ENCODE data around the gene GLYATL3.

GLYATL3 gene

GRCh38 chr6:49514571-49515484 is 15.1 kb downstream of the GLYATL3 start:
- no peak for DNase-seq

DNA sequence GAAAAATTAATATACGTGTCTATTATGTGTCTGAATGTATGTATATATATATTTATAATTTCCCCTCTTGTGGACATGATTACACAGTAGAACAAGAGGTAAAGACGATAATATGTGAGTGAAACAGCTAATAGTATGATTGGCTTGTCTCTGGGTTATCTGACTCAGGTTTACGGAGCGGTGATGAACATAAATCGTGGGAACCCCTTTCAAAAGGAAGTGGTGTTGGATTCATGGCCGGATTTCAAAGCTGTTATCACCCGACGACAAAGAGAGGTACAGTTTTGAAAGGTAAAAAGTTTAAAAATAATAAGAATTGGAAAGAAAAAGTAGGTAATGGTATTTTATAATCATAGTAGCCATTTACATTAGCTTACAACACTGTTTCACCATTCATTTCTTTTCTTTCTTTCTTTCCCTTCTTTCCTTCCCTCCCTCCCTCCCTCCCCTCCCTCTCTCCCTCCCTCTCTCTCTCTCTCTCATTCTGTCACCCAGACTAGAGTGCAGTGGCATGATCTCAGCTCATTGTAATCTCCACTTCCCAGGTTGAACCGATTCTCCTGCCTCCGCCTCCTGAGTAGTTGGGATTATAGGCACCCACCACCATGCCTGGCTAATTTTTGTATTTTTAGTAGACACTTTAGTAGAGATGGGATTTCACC is 15.9 kb downstream of the GLYATL3 start:
- DNase-seq, result no peak

DNA sequence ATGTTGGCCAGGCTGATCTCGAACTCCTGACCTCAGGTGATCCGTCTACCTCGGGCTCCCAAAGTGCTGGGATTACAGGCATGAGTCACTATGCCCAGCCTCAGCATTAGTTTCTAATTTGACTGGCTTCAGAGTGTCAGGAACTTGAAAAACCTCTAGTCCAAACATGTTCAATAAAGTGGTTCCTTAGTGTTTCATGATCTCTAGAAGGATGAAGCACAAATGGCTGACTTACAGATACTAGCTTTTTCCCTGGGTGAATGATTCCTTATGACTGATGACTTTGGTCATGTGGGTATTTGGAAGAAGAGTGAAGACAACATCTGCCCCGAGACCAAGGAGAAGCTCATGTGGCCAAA is 16.4 kb downstream of the GLYATL3 start:
- no peak for DNase-seq

DNA sequence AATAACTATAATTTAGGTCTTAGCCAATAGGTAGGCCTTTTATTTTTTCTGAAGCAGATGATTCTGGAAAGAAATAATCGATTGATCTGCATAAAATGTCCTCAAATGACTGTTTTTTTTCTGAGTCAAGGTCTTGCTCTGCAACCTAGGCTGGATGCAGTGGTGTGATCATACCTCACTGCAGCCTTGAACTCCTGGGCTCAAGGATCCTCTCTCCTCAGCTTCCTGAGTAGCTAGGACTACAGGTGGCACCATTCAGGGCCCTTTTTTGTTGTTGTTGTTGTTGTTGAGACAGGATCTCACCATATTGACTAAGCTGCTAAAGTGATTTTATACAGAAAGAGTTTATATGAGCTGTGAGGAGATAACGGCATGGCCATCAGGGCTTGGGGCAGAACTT is 18.2 kb downstream of the GLYATL3 start:
- no peak for DNase-seq

DNA sequence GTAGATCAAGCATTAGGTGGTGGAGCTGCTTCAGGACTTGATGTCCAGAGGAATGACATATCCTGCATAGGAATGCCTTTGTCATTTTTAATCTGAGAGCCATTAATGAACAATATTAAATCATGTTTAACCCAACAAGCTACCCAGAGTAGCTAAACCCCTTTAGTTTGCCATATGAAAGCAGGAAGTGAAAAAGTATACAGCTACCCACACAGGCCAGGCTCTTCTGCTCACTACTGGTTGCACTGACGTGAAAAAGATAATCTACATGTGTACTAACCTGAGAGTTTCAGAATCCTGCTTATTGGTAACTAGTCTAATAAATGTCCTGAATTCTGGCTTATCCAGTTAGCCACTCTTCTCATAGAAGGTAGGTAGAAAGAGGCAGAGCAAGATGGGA is 19.9 kb downstream of the GLYATL3 start:
- DNase-seq, result no peak

DNA sequence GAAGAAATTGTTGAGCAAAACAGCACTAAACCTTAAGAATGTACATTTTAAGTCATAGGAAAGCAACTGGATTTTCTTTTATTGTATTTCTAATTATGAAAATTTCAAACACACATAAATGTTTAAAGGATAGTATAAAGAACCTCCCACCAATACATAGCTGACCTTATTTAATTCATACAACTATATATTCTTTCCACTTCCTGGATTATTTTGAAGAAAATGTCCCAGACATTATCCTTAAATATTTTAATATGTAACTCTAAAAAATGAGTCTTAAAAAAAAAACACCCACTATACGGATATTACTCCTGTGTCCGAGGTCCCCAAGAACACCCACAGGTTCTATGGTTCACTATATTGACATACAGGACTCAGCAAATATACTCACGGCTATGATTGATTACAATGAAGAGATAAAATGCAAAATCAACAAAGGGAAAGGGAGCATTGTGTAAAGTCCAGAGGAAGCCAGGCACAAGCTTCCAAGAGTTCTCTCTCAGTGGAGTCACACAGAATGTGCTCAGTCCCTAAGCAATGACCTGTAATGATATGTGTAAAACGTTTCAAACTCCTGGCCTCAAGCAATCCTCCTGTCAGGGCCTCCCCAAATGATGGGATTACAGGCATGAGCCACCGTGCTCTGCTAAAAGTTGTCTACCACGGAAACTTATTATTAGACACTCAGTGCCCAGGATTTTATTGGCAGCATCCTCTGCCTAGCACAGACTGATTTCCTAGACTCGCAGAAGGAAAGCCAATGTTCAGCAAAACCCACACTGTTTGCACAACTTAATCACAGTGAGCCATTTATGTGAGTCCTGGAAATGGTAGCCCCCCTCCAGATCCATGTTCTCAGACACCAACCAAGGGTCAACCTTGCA is 23.2 kb downstream of the GLYATL3 start:
- DNase-seq, result no peak

GRCh38 chr6:49523901-49524300 is 24.2 kb downstream of the GLYATL3 start:
- no peak for DNase-seq

- DNase-seq, result no peak
Measured at GRCh38 chr6:49524541-49524940, 24.8 kb downstream of the GLYATL3 start.

DNA sequence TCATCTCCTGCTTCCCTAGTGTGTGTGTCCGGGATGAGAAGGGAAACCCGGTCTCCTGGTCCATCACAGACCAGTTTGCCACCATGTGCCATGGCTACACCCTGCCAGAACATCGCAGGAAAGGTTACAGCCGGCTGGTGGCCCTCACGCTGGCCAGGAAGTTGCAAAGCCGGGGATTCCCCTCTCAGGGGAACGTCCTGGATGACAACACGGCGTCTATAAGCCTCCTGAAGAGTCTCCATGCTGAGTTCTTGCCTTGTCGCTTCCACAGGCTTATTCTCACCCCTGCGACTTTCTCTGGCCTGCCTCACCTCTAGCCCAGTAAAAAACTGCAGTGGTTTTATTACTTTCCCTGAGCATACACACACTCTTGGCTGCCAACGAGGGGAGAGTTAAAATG is 26.9 kb downstream of the GLYATL3 start:
- no peak for DNase-seq

GRCh38 chr6:49527320-49527719 is 27.6 kb downstream of the GLYATL3 start:
- DNase-seq, result no peak

- no peak for DNase-seq
Measured at GRCh38 chr6:49528571-49528970, 28.8 kb downstream of the GLYATL3 start.

DNA sequence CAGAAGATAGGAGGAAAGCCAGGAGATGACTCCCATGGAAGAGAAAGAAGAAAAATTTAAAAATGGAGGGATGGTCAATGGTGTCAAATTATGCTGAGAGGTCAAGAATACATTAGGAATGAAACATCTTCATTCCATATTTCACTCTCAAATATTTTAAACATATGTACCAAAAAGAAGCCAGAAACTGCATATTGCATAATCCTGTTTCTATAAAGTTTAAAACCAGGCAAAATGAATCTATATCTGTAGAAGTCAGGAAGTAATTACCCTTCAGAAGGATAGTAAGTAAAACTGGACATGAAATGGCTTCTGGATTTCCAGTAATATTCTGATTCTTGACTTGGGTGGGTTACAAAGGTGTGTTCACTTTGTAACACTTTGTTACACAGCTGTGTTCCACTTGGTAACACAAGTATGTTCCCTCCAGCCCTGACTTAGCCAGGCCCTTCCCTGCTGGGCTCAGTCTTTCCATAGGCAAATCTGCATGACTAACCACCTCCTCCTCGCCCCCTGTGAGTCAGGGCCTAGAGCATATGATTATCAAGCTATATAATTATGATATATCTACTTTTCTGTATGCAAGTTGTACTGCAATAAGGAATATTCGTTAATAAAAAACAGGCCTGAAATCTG is 30.5 kb downstream of the GLYATL3 start:
- no peak for DNase-seq

- DNase-seq, result no peak
Measured at GRCh38 chr6:49531774-49532569, 32.2 kb downstream of the GLYATL3 start.

GRCh38 chr6:49535795-49536194 is 36.1 kb downstream of the GLYATL3 start:
- DNase-seq, result no peak

- DNase-seq, result no peak
Measured at GRCh38 chr6:49539102-49539501, 39.4 kb downstream of the GLYATL3 start.

DNA sequence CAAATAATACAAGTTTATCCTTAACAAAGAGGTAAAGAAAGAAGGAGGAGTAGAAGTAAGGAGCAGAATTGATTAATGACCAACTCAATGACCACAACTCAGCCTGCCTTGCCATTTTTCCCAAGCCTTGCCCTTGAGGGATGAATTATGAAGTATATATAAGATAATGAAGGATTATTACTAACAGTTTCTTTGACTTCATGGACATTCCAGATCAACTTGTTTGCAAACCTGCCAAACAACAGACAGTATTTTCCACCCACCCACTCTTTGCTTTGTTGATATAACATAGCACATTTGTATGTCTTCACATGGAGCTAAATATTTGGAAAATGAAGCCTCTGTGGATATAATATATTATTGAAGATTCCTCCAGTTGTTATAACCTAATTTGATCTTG is 40.9 kb downstream of the GLYATL3 start:
- no peak for DNase-seq

DNA sequence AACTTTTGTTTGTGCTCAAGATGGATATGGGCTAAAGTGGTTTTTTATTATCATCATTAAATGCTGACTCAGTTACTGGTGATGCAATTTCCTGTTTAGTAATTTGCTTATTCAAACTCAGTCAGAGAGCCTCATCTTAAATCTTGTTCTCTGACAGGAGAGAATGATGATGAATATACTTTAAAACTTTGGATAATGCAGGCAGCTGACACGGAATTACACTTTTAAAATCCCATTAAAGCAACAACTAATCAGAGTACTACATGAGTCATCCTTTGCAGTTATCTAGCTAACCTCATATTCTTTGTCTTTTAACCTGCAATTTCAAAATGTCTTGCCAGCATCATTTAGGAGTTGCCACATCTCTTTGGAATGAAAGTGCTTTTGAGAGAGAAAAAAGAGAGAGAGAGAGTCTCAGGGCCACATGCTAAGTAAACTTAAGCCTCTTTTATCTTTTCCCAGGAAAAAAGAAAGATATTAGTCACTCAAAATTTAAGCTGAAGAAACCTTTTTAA is 41.5 kb downstream of the GLYATL3 start:
- no peak for DNase-seq

GRCh38 chr6:49541936-49542335 is 42.2 kb downstream of the GLYATL3 start:
- DNase-seq, result no peak

DNA sequence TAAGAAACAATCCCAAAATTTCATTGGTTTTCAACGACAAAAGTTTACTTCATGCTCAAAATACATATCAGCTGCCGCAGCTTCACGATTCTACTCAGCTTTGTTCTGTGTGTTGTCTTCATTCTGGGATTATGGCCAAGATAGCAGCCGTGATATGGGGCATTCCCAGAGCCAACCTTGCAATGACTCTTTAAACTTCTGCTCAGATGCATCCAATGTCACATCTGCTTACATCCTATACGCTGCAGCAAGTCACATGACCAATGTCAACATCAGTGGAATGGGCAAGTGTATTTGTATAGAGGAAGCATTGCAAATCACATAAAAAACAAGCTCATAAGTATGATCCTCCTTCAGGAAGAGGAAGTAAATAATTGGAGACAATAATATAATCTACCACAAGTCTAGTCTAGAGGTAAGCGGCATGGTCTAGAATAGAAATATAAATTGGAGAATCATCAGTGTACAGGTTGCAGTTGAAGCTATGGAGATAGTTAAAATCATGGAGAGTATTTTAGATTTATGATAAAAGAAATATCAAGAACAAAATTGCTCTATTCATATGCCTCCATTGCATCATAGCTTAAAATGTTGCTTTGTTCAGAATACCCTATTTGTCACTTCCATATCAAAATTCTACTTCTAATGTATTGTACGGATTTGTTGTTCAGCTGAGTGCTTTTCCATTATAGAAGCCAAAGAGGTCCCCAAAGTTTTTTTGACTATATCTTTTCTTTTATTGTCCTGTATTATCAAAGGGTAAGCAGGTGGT is 43.5 kb downstream of the GLYATL3 start:
- no peak for DNase-seq

GRCh38 chr6:49546331-49546730 is 46.6 kb downstream of the GLYATL3 start:
- no peak for DNase-seq
